Mucosa of descending colon (tissue), 3 donors: ENCODE measurements around the gene MICAL3. TPM values are rescaled to one million over a fixed set of nuclear protein-coding genes. Genes with fewer than 3 reads are reported as not detected.
"Not testable (repeated sequence)": the region's sequence is repeated elsewhere in the genome, so short reads cannot be mapped to it uniquely, and the experiment has no call there.

ENCODE experiments used
- ATAC-seq: fragments of 200-7000 bp; cut with Tn5 transposase; one replicate; pipeline ENCODE4 v1.9.1; 2020; ENCODE audit warnings: mild to moderate bottlenecking, moderate library complexity
- DNase-seq, 3 donors: peaks; one replicate each; pipeline ENCODE4 v3.0.0-alpha.2; 2020
- H3K36me3 ChIP-seq: fragments of 200-600 bp; one replicate; pipeline ENCODE4 v1.8.0; 2021; ENCODE audit warnings: low read depth, mild to moderate bottlenecking
- H3K4me1 ChIP-seq: fragments of 200-600 bp; one replicate; pipeline ENCODE4 v1.8.0; 2021; ENCODE audit warnings: low read depth, mild to moderate bottlenecking
- H3K4me3 ChIP-seq: fragments of 200-600 bp; one replicate; pipeline ENCODE4 v1.8.0; 2021; ENCODE audit warnings: mild to moderate bottlenecking
- H3K9me3 ChIP-seq: fragments of 200-600 bp; one replicate; pipeline ENCODE4 v1.8.0; 2021; ENCODE audit warnings: mild to moderate bottlenecking
- intact Hi-C, 2 donors: fragments of 100-400 bp; cut with DNase I in 1 of 2; cut with micrococcal nuclease in 1 of 2; formaldehyde crosslinking; loops; one replicate each; pipeline versions ENCODE4 v1.11.0 to v1.11.1; 2022; cut with DNase I, micrococcal nuclease
- total RNA-seq, 3 donors: library from RNA; stranded (reverse); fragmentation: NEBNext Ultra II Directional in 2 of 3; extraction: Animal tissue kit (Norgen Biotek cat#: 25700) in 2 of 3; gene quantifications; one replicate each; pipeline versions ENCODE4 v1.2.1 to v1.2.4, GENCODE V29; 2021 to 2023
- TF ChIP-seq, protein P1 (sequence below): fragments of 200-600 bp; IDR thresholded peaks from one replicate; pipeline ENCODE4 v1.8.0; 2022; ENCODE audit warnings: antibody characterized with exemption, mild to moderate bottlenecking
- donor health status: DM: no; HTN: no; CAD: no; lungs with moderate emphysema.
- donor health status: DM: no; HTN: no; CAD: no.
- donor health status: DM: no; HTN: yes; CAD: no.

MICAL3 gene
- total RNA-seq, 3 donors from 2014 or later = 75.8 to 135 (median 129) TPM

DNA sequence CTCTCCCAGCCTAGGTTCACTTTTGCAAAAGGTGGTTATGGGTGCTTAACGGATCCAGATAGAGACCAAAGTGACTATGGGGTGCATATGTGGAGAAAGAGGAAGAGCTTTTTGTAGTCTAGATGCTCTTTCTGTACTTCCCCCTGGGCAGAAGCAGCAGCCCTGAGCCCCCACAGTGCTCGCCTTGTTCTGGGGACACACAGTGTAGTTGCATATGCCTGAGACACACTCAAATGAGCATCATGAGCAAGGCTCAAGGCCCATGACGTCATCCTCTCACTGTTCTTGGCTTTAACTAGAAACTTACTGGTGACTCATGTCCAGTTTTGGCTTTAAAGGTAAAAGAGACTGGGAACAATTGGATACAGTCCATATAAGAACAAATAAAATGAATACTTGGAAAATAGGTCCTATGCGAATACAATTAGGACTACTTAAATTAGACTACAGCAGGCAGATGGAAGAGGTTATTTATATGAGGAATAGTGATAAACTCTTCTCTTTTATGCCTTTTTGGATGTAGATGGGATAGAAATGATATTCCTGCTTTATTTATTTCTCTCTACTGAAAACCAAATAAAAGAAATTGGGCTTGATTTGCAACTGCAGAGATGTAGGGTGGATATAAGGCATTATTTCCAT is 33.3 kb upstream of the MICAL3 start:
- no peaks in the 10 kb centered on the region for H3K9me3 ChIP-seq
- DNase-seq = peak in 2 of 3 donors; percentile 59 to 74
- intact Hi-C loops = no loop called here
- no peak overlapping the region for H3K4me3 ChIP-seq
- TF ChIP-seq, protein P1, sequence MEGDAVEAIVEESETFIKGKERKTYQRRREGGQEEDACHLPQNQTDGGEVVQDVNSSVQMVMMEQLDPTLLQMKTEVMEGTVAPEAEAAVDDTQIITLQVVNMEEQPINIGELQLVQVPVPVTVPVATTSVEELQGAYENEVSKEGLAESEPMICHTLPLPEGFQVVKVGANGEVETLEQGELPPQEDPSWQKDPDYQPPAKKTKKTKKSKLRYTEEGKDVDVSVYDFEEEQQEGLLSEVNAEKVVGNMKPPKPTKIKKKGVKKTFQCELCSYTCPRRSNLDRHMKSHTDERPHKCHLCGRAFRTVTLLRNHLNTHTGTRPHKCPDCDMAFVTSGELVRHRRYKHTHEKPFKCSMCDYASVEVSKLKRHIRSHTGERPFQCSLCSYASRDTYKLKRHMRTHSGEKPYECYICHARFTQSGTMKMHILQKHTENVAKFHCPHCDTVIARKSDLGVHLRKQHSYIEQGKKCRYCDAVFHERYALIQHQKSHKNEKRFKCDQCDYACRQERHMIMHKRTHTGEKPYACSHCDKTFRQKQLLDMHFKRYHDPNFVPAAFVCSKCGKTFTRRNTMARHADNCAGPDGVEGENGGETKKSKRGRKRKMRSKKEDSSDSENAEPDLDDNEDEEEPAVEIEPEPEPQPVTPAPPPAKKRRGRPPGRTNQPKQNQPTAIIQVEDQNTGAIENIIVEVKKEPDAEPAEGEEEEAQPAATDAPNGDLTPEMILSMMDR = no peak
- no peaks in the 10 kb centered on the region for H3K36me3 ChIP-seq
- H3K4me1 ChIP-seq = peaks cover 23% of the 10 kb centered on the region
- ATAC-seq = peak; percentile 58

DNA sequence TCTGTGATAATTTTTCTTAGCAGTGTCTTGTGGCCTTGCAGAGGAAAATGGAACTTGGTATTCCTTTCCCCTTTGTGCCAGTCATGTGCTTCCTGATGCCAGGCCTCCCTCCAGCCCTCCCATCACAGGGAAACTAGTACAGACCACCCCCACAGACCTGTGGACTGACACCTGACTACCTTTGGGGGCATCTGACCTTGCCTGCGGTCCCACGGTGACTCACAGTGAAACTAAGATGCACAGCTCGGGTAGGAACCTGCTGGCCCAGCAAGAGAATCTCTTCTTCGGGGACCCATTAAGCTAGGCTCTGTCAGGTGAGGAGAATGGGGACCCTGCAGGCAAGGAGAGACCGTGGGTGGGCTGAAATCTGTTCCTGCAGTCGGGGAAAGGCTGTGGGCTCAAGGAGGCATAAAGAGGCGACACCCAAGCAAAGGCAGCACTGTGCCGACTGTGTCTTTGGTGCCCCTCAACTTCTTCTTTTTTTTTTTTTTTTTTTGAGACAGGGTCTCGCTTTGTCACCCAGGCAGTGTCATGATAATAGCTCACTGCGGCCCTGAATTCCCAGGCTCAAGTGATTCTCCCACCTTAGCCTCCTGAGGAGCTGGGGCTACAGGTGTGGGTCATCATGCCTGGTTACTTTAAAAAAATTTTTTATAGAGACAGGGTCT is 32.6 kb upstream of the MICAL3 start:
- intact Hi-C loops = no loop called here
- TF ChIP-seq, protein P1 = no peak
- Histone ChIP-seq H3K9me3 (no peaks in the 10 kb centered on the region), H3K4me1 (peaks cover 17% of the 10 kb centered on the region), H3K36me3 (no peaks in the 10 kb centered on the region), H3K4me3 (no peak overlapping the region)
- peak; percentile 39 for ATAC-seq
- peak in 1 of 3 donors; percentile 66 for DNase-seq

DNA sequence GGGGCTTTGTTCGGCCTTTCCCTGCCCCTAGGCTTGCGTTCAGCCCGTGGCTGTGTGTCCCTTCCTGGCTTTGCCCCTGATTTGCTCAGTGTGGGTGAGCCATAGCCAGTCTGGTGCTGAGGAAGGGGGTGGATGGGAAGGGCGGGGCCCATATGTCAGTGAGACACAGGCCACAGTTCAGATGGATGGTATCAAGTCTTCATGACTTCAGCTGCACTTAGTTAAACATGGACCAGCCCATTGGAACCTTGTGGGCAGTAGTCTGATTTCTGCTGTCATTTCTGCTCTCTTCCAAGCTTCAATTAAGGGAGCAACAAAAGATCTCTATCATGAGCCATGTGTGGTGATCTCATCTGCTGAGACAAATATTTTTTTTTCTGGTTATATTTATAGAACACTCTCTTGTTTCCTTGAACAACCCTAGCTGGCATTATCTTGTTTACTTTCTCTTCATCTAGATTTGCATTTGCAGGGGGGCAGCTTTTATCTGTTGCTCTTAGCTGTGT is 31.9 kb upstream of the MICAL3 start:
- H3K9me3 ChIP-seq = no peaks in the 10 kb centered on the region
- no peaks in the 10 kb centered on the region for H3K36me3 ChIP-seq
- DNase-seq (peak; percentile 53 to 62 (median 56)), ATAC-seq (peak; percentile 74)
- peaks cover 13% of the 10 kb centered on the region for H3K4me1 ChIP-seq
- no peak overlapping the region for H3K4me3 ChIP-seq
- TF ChIP-seq, protein P1 = no peak
- intact Hi-C loops = no loop called here

DNA sequence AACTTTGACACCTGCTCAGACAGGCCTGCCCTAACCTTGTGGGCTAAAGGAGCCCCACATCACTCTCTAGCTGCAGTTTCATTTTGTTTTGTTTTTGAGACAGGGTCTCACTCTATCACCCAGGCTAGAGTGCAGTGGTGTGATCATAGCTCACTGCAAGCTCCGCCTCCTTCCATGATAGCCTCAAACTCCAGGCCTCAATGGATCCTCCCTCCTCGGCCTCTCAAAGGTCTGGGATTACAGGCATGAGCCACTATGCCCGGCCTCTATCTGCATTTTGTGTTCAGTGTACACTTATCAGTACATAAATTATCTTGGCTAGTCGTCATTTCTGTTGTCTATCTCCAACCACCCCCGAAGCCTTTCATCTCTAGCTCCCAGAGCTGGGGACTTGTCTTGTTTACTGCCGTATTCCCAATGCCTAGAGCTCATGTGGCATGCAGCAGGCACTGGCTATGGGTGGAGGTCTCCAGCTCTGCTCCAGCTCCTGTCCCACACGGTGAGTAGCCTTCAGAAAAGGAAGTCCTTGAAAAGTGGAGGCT is 31.3 kb upstream of the MICAL3 start:
- Histone ChIP-seq H3K9me3 (no peaks in the 10 kb centered on the region), H3K4me3 (no peak overlapping the region), H3K36me3 (no peaks in the 10 kb centered on the region), H3K4me1 (peaks cover 13% of the 10 kb centered on the region)
- TF ChIP-seq, protein P1 = no peak
- ATAC-seq (no peak), DNase-seq (no peak)
- intact Hi-C loops = no loop called here

DNA sequence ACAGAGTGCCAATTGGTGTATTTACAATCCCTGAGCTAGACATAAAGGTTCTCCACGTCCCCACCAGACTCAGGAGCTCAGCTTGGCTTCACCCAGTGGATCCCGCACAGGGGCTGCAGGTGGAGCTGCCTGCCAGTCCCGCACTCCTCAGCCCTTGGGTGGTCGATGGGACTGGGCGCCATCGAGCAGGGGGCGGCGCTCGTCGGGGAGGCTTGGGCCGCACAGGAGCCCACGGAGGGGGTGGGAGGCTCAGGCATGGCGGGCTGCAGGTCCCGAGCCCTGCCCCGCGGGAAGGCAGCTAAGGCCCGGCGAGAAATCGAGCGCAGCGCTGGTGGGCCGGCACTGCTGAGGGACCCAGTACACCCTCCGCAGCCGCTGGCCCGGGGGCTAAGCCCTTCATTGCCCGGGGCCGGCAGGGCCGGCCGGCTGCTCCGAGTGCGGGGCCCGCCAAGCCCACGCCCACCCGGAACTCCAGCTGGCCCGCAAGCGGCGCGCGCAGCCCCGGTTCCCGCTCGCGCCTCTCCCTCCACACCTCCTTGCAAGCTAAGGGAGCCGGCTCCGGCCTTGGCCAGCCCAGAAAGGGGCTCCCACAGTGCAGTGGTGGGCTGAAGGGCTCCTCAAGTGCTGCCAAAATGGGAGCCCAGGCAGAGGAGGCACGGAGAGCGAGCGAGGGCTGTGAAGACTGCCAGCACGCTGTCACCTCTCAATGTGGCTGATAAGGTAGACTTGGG is 29.0 kb upstream of the MICAL3 start:
- ATAC-seq, intact Hi-C loops, H3K4me3 ChIP-seq, DNase-seq, H3K36me3 ChIP-seq, H3K9me3 ChIP-seq: not testable (repeated sequence)
- peaks cover 13% of the 10 kb centered on the region for H3K4me1 ChIP-seq

DNA sequence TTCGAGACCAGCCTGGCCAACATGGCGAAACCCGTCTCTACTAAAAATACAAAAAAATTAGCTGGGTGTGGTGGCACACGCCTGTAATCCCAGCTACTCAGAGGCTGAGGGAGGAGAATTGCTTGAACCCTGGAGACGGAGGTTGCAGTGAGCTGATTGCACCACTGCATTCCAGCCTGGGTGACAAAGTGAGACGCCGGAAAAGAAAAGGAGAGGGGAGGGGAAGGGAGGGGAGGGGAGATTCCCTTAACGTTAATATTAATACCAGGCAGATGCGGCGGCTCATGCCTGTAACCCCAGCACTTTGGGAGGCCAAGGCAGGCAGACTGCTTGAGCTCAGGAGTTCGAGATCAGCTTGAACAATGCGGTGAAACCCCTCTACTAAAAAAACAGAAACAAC is 26.8 kb upstream of the MICAL3 start:
- DNase-seq, intact Hi-C loops, H3K36me3 ChIP-seq, H3K4me1 ChIP-seq, H3K9me3 ChIP-seq, H3K4me3 ChIP-seq, ATAC-seq: not testable (repeated sequence)
